GM13976 (cell line): ENCODE data around the gene IRX4.

ENCODE experiments used
- DNase-seq: peaks from one replicate; pipeline ENCODE4 v3.0.0; 2012; ENCODE audit warnings: low spot score
- in situ Hi-C: fragments of 300-500 bp; cut with MboI; formaldehyde crosslinking; loops from one replicate; pipeline ENCODE4 v1.12.0; 2022; ENCODE audit warnings: low sequenced_read_pairs, mixed read lengths, inconsistent platforms; ENCODE audit not compliant: unreplicated experiment
- TF ChIP-seq, protein P1 (sequence below): IDR thresholded peaks from 2 replicates; pipeline ENCODE4 v1.5.1; 2012; ENCODE audit warnings: borderline replicate concordance, mild to moderate bottlenecking; ENCODE audit not compliant: insufficient read depth; ENCODE audit errors: extremely low read depth, missing control alignments, control extremely low read depth

The IRX4 gene

DNA sequence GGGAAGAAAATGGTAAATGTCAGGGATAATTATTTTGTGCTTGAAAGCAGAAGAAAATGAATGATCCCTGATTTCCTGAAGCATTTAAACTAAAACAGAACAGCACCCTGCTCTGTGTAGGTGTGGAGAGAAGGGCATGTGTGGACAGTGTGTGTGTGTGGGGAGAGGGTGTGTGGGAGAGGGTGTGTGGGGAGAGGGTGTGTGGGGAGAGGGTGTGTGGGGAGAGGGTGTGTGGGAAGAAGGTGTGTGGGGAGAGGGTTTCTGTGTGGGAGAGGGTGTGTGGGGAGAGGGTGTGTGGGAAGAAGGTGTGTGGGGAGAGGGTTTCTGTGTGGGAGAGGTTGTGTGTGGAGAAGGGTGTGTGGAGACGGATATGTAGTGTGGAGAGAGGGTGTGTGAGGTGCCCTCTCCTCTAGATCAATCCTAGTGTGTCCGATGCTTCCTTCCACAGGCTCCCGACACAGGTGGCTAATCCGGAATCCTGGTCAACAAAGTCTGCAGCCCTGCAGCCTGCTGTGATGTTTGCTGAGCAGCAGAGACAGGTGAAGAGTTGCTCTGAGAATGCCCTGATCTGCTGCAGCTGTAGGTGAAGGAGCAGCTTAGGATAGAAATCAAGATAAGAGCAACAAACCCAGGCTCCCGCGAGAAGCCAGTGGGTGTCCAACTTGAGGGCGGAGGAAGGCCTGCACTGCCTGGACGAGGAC is 15.5 kb downstream of the IRX4 start:
- TF ChIP-seq, protein P1, sequence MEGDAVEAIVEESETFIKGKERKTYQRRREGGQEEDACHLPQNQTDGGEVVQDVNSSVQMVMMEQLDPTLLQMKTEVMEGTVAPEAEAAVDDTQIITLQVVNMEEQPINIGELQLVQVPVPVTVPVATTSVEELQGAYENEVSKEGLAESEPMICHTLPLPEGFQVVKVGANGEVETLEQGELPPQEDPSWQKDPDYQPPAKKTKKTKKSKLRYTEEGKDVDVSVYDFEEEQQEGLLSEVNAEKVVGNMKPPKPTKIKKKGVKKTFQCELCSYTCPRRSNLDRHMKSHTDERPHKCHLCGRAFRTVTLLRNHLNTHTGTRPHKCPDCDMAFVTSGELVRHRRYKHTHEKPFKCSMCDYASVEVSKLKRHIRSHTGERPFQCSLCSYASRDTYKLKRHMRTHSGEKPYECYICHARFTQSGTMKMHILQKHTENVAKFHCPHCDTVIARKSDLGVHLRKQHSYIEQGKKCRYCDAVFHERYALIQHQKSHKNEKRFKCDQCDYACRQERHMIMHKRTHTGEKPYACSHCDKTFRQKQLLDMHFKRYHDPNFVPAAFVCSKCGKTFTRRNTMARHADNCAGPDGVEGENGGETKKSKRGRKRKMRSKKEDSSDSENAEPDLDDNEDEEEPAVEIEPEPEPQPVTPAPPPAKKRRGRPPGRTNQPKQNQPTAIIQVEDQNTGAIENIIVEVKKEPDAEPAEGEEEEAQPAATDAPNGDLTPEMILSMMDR = no peak
- in situ Hi-C loops = no loop called here
- DNase-seq = no peak

DNA sequence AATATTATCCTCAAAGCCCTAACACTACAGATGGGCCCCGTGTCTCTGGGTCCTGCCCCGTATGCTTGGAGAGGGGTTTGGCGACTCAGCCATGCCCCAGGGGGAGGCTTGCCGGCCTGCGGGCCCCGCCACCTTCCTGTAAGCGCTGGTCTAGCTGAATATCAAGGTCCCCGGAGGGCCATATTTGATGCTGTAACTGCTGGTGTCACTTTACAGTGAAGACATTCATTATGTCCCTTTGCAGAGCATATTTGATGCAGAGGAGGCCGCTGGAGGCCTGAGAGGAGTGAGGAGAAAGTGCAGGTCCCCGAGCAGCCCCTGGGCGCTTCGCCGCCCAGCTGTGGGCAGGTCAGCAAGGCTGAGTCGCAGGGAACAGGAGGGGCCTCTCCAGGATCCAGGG is 16.8 kb downstream of the IRX4 start:
- TF ChIP-seq, protein P1 = no peak
- no peak for DNase-seq
- in situ Hi-C loops = no loop called here

DNA sequence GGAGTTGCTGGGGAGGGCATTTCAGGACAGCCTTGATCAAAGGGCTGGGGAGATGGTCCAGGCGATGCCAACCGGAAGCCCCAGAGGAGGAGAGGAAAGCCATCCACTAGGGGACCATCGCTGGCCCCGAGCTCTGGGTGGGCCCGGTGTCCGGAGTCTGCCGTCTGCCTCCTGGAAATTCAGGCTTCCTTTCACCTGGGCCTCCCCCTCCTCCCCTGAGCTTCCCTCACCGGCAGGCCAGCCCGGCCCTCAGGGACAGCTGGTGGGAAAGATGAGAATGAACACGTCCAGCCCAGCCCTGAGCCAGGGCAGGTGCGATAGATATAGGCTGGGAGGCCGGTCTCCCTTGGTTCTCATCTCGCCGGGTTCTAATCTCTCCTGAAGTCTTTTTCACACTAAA is 17.2 kb downstream of the IRX4 start:
- DNase-seq = no peak
- in situ Hi-C loops = no loop called here
- TF ChIP-seq, protein P1 = no peak

DNA sequence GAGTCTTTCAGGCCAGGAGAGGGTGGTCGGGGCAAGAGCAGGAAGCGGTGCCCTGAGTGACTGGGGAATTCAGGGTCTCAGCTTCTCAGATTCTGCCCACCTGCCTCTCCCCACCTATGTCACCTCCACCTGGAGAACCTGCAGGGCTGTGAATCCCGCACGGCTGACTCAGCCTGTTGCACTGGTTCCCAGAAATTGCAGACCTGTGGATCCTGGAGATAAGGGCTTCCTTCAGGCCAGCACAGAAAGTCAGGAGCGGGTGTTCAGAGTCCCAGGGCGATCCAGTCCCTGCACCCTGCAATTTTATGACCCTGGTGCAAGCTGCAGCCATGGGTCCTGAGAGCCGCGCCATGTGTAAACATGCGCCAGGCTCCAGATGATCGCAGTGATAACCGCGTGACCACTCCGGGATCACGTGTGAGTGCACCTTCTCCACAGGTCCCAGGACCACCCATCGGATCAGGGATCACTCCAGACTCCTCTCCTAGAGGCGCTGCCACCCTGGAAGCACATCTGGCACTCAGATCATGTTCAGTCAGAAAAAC is 17.8 kb downstream of the IRX4 start:
- no peak for DNase-seq
- TF ChIP-seq, protein P1 = no peak
- in situ Hi-C loops = no loop called here

DNA sequence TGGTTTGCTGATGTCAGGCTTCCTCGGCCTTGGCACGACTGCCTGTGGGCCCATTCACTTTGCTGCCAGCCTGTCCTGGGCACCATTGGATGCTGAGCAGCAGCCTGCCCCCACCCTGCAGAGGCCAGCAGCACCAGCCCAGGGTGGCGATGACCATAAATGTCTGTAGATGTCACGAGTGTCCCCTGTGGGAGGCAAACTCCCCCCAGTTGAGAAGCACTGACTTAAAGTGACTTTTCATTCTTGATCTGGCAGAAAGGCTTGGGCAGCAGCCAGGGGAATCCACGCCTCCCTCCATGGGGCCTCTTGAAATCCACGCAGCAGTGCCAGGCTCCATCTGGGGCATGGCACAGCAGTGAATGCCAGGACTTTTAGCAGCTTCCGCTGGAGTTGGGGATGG is 21.8 kb downstream of the IRX4 start:
- in situ Hi-C loops = no loop called here
- DNase-seq = no peak
- TF ChIP-seq, protein P1 = no peak

DNA sequence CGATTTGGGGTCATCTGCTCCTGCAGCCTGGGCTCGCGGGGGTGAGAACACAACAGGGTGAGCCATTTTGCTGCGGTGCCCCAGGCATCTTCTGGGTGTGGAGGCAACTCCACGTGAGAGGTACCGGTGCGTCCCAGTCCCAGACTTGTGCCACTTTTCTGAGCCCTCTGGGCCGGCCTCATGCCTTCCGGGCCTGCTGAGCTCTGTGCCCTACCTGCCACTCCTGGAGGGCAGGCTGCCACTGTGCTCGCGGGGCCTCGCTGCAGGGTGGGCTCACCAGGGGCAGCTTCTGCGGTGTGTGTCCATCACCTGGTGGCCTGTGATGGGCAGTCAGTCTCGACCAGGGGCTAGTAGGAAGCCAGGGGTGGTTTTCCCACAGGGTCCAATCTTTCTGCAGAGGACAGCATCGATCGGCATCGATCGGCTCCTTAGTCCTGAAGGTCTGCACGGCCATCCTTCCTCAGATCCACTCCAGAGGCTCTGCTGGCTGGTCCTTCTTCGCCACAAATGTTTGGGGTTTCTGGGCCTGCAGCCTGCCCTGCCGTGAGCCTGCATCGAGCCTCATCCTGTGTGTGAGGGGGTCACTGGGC is 22.6 kb downstream of the IRX4 start:
- in situ Hi-C loops = no loop called here
- TF ChIP-seq, protein P1 = no peak
- DNase-seq = no peak
